Endothelial cell of umbilical vein (primary cell): ENCODE data around the gene P2RX2. TPM values are rescaled to one million over a fixed set of nuclear protein-coding genes. Genes with fewer than 3 reads are reported as not detected.

ENCODE experiments used
- BruUV-seq: library from RNA; stranded (reverse); fragments of 400-500 nt; replicated peaks from 2 replicates; lab custom pipeline; 2021; lab: Mats Ljungman, UMichigan
- CTCF ChIA-PET: fragments of 300-600, 350-600 bp; sonication (Branson Sonifier 250); formaldehyde crosslinking; loops from one replicate; lab custom pipeline; 2021; ENCODE audit warnings: antibody characterized with exemption, inconsistent platforms; lab: Charles Lee
- POLR2A ChIA-PET: fragments of 300-600, 350-600 bp; sonication (Branson Sonifier 250); formaldehyde crosslinking; loops from one replicate; lab custom pipeline; 2021; ENCODE audit warnings: antibody characterized with exemption, inconsistent platforms; lab: Charles Lee
- DNase-seq: peaks from one replicate; pipeline ENCODE4 v3.0.0-alpha.2; 2011; ENCODE audit warnings: low read depth, low spot score
- FAIRE-seq: peaks from 2 replicates; lab custom pipeline; 2011; peaks lifted over from hg19 to GRCh38; lab: Jason Lieb, UNC
- H2AFZ ChIP-seq: 2 replicates; pipeline ENCODE4 v1.6.0; 2012; ENCODE audit warnings: low read depth, low read length, control low read depth, inconsistent platforms
- H3K27ac ChIP-seq: 2 replicates; pipeline ENCODE4 v1.5.1; 2011; ENCODE audit warnings: low read depth, mild to moderate bottlenecking, control low read depth, low read length, moderate library complexity; ENCODE audit not compliant: insufficient read depth
- H3K27me3 ChIP-seq, 2 experiments: 2 replicates each; pipeline versions ENCODE4 v1.6.0 to v1.6.1; 2011; ENCODE audit warnings: low read length in 2 of 2, mixed read lengths in 1 of 2; ENCODE audit not compliant: control insufficient read depth in 2 of 2, insufficient read depth in 2 of 2
- H3K36me3 ChIP-seq, 2 experiments: 2 replicates in 1 of 2; 3 replicates in 1 of 2; pipeline ENCODE4 v1.5.1; 2011; ENCODE audit warnings: low read length in 2 of 2, mild to moderate bottlenecking in 1 of 2, moderate library complexity in 1 of 2; ENCODE audit not compliant: control insufficient read depth in 2 of 2, insufficient read depth in 2 of 2; ENCODE audit errors: extremely low read depth in 1 of 2
- H3K4me1 ChIP-seq: 3 replicates; pipeline ENCODE4 v1.5.1; 2011; ENCODE audit warnings: mild to moderate bottlenecking, low read length; ENCODE audit not compliant: control insufficient read depth, insufficient read depth; ENCODE audit errors: extremely low read depth
- H3K4me2 ChIP-seq: 2 replicates; pipeline ENCODE4 v1.6.1; 2011; ENCODE audit warnings: low read length, control low read depth, mixed read lengths; ENCODE audit not compliant: insufficient read depth
- H3K4me3 ChIP-seq, 3 experiments: fragments of 200-600 bp in 1 of 3; sonication (generic), shearing (Covaris generic) in 1 of 3; replicated peaks in 1 of 3; 2 replicates each; pipeline ENCODE4 v1.5.1; 2011 to 2016; ENCODE audit warnings: control low read depth in 3 of 3, low read length in 3 of 3, mild to moderate bottlenecking in 2 of 3, inconsistent platforms in 1 of 3, low read depth in 1 of 3, moderate library complexity in 1 of 3; ENCODE audit not compliant: insufficient read depth in 1 of 3
- H3K79me2 ChIP-seq: 2 replicates; pipeline ENCODE4 v1.6.0; 2012; ENCODE audit warnings: low read length, inconsistent platforms; ENCODE audit not compliant: control insufficient read depth, insufficient read depth
- H3K9ac ChIP-seq: replicated peaks from 2 replicates; pipeline ENCODE3; 2011; ENCODE audit warnings: low read length, control low read depth; ENCODE audit not compliant: insufficient read depth; ENCODE audit errors: extremely low read depth
- H3K9me1 ChIP-seq: replicated peaks from 3 replicates; pipeline ENCODE4 v1.6.0; 2011; ENCODE audit warnings: mild to moderate bottlenecking, low read length; ENCODE audit not compliant: control insufficient read depth, insufficient read depth; ENCODE audit errors: extremely low read depth
- H3K9me3 ChIP-seq: replicated peaks from 2 replicates; pipeline ENCODE4 v1.5.1; 2012; ENCODE audit warnings: low read length, inconsistent platforms; ENCODE audit not compliant: control insufficient read depth, insufficient read depth
- H4K20me1 ChIP-seq: replicated peaks from 2 replicates; pipeline ENCODE3; 2011; ENCODE audit warnings: mild to moderate bottlenecking, low read length; ENCODE audit not compliant: control insufficient read depth, insufficient read depth; ENCODE audit errors: extremely low read depth
- EZH2 ChIP-seq: IDR thresholded peaks from 2 replicates; pipeline ENCODE4 v1.6.1; 2012; ENCODE audit warnings: borderline replicate concordance, low read depth, mild to moderate bottlenecking, moderate library complexity, low read length, inconsistent platforms; ENCODE audit not compliant: severe bottlenecking
- FOS ChIP-seq: IDR thresholded peaks from 2 replicates; pipeline ENCODE4 v1.6.1; 2011; ENCODE audit warnings: mild to moderate bottlenecking, low read length, moderate library complexity, borderline replicate concordance; ENCODE audit not compliant: insufficient read depth
- GATA2 ChIP-seq: IDR thresholded peaks from 2 replicates; pipeline ENCODE4 v1.7.0; 2011; ENCODE audit warnings: low read depth, mild to moderate bottlenecking, moderate library complexity, mixed read lengths, low read length; ENCODE audit not compliant: insufficient read length, insufficient read depth
- JUN ChIP-seq: IDR thresholded peaks from 2 replicates; pipeline ENCODE4 v1.6.1; 2011; ENCODE audit warnings: borderline replicate concordance, low read depth; ENCODE audit not compliant: insufficient read length, insufficient read depth
- MYC ChIP-seq: IDR thresholded peaks from one replicate; pipeline ENCODE4 v1.6.1; 2011; ENCODE audit warnings: mild to moderate bottlenecking, low read depth, low read length
- POLR2A ChIP-seq: IDR thresholded peaks from 2 replicates; pipeline ENCODE4 v1.6.1; 2012; ENCODE audit warnings: low read depth, mild to moderate bottlenecking, control low read depth, low read length
- POLR2AphosphoS5 ChIP-seq: IDR thresholded peaks from 2 replicates; pipeline ENCODE4 v1.6.1; 2012; ENCODE audit warnings: low read depth, mild to moderate bottlenecking, control low read depth, low read length, moderate library complexity; ENCODE audit not compliant: insufficient read depth
- dilution Hi-C: fragments of 300-500 bp; cut with MboI; formaldehyde crosslinking; loops from one replicate; pipeline ENCODE4 v1.15.0; 2019; ENCODE audit warnings: low sequenced_read_pairs; ENCODE audit not compliant: extremely low pct_ligation_motif_present
- intact Hi-C: fragments of 100-400 bp; cut with micrococcal nuclease; formaldehyde crosslinking; loops from one replicate; pipeline ENCODE4 v1.10.0; 2022
- polyA plus RNA-seq, 4 experiments: library from polyadenylated mRNA; depleted of rRNA in 3 of 4; stranded (reverse) in 3 of 4; unstranded in 1 of 4; fragments of >200 nt; gene quantifications; 2 replicates each; pipeline versions ENCODE4 v1.2.1 to v1.2.3, GENCODE V29; 2011 to 2012; ENCODE audit warnings: missing spikeins in 1 of 4
- total RNA-seq: library from RNA; stranded (reverse); gene quantifications from 2 replicates; pipeline ENCODE4 v1.2.3, GENCODE V29; 2021
- TF ChIP-seq, protein P1 (sequence below), 2 donors: IDR thresholded peaks; 1 replicate in 1 of 2; 2 replicates in 1 of 2; pipeline ENCODE4 v1.5.1; 2011; ENCODE audit warnings: low read length in 2 of 2, mild to moderate bottlenecking in 2 of 2, moderate library complexity in 2 of 2, control low read depth in 1 of 2, inconsistent platforms in 1 of 2, low read depth in 1 of 2; ENCODE audit not compliant: insufficient read depth in 1 of 2; ENCODE audit errors: extremely low read depth in 1 of 2
- TF ChIP-seq, protein P2 (sequence below): IDR thresholded peaks from 2 replicates; pipeline ENCODE4 v1.6.1; 2011; ENCODE audit not compliant: insufficient read depth, insufficient read length

P2RX2 gene
- total and polyA plus RNA-seq, 2 donors (not counting 3 experiments of a cell fraction or from before 2014, with no cell fraction given): not detected

DNA sequence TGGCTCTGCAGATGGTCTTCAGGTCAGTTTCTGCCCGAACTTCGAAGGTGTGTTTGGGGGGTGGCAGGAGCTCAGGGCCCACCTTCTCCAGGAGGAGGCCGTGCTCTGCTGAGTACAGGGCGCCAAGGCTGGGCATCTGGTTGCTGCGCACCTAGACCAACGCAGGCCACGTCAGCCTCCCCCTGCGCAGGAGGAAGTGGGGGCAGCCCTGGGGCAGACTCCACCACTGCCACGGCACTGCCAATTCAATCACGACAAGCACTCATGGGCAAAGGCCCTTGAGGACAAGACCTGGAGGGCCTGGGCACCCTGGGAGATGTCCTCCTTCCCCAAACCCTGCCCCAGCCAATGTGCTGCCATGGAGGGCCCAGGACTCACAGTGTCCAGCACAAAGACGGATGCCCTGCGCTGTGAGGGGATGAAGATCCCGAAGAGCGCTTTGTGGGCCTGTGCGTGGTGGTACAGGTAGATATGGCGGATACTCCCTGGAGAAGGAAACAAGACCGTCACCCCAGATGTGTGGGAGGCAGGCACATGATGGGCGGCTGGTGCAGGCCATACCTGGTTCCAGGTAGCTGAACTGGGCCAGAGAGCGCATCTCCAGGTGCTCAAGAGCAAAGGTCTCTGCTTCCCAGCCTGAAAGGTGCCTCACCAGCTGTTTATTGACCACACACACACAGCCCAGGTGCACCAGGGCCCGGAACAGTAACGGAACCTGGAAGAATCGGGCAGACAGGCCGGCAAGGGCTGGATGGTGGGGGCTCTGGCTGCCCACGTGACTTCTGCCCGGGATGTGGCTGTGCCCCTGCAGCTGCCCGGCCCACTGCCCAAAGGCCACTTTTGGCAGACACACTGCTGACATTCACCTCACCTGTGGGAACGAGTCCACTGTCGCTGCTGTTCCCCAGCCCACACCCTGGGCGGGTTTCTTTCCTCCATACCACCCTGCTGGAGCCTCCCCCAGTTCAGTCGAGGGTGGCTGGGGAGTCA lies 24.6 kb downstream of the P2RX2 start:
- FAIRE-seq: no peak
- Histone ChIP-seq H3K27me3 (no peaks in the 10 kb centered on the region), H3K4me1 (no peaks in the 10 kb centered on the region), H3K79me2 (no peaks in the 10 kb centered on the region), H3K9me1 (no peaks in the 10 kb centered on the region), H3K4me3 (no peak overlapping the region), H3K4me2 (no peak overlapping the region), H3K9ac (no peak overlapping the region), H3K36me3 (peaks cover 5 to 8% of the 10 kb centered on the region in 2 experiments), H2AFZ (no peak overlapping the region), H3K9me3 (no peaks in the 10 kb centered on the region), H3K27ac (no peak overlapping the region), H4K20me1 (no peaks in the 10 kb centered on the region)
- intact Hi-C loops: no loop called here
- TF ChIP-seq GATA2: no peak
- TF ChIP-seq, protein P1, sequence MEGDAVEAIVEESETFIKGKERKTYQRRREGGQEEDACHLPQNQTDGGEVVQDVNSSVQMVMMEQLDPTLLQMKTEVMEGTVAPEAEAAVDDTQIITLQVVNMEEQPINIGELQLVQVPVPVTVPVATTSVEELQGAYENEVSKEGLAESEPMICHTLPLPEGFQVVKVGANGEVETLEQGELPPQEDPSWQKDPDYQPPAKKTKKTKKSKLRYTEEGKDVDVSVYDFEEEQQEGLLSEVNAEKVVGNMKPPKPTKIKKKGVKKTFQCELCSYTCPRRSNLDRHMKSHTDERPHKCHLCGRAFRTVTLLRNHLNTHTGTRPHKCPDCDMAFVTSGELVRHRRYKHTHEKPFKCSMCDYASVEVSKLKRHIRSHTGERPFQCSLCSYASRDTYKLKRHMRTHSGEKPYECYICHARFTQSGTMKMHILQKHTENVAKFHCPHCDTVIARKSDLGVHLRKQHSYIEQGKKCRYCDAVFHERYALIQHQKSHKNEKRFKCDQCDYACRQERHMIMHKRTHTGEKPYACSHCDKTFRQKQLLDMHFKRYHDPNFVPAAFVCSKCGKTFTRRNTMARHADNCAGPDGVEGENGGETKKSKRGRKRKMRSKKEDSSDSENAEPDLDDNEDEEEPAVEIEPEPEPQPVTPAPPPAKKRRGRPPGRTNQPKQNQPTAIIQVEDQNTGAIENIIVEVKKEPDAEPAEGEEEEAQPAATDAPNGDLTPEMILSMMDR (IDR thresholded peaks at IDR 0.05; ENCODE audit: extremely low read depth in 1 of 2, insufficient read depth in 1 of 2, low read depth in 1 of 2, low read length in 2 of 2): no peak
- TF ChIP-seq FOS: no peak
- no peak for TF ChIP-seq JUN
- TF ChIP-seq, protein P2, sequence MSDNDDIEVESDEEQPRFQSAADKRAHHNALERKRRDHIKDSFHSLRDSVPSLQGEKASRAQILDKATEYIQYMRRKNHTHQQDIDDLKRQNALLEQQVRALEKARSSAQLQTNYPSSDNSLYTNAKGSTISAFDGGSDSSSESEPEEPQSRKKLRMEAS: no peak
- no peak for TF ChIP-seq MYC
- TF ChIP-seq POLR2A: no peak
- TF ChIP-seq POLR2AphosphoS5: no peak
- no peak for TF ChIP-seq EZH2
- CTCF ChIA-PET: no interaction called here
- POLR2A ChIA-PET: no interaction called here
- no TSS peak for BruUV-seq
- dilution Hi-C loops: no loop called here
- no peak for DNase-seq
